ENCODE data around the gene GUCY1A1.

GUCY1A1 gene

DNA sequence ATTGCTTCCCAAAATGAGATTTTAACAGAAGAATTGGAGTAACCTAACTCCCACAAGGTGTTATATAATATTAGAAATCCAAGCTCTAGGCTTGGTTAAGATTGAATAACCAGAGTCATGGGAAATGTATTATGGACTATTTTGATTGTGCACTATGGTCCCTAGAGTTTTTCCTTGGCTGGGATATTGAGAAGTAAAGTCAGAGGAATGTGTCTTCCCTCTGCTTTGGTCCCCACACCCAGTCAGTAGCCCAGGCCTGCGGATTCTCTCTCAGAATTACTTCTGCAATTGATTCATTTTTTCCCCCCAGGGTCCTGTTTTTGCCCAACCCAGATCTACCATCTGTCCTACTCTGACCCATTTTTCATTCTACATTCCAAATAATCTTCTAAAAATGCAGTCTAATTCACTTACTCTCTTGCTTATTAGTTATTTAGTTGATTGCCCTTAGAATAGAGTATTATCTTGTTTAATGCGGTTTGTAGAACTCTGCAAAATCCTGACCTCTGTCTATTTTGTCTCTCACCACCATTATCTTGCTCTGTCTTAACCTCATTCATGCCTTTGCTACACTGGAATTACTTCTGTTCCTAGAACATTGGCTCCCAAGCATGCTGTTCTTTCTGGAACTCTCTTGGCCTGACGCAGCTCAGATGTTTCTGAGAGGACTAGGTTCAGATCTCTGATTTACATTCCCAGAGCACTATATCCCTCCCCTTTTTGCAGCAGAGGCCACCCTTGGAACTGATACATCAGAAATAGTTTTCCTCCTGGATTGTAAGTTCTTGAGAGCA is 23.6 kb downstream of the GUCY1A1 start:
- no peaks in the 10 kb centered on the region for H3K27me3 ChIP-seq (ENCODE audit: control insufficient read depth in 1 of 2, insufficient read depth in 2 of 2, low read length in 2 of 2)
- H3K4me1 ChIP-seq (ENCODE audit: control insufficient read depth in 1 of 2, insufficient read depth in 2 of 2, low read length in 2 of 2) = peaks cover 0 to 8% of the 10 kb centered on the region in 2 donors
- no peaks in the 10 kb centered on the region for H3K36me3 ChIP-seq (ENCODE audit: control insufficient read depth in 1 of 2, insufficient read depth in 2 of 2, low read length in 2 of 2)
- H3K4me3 ChIP-seq (ENCODE audit: low read depth in 1 of 2, low read length in 2 of 2) = no peak overlapping the region
- no peak overlapping the region for H3K9ac ChIP-seq (ENCODE audit: low read depth in 1 of 2, low read length in 2 of 2)
- no peak overlapping the region for H3K27ac ChIP-seq (ENCODE audit: low read depth, low read length)
- no peaks in the 10 kb centered on the region for H3K9me3 ChIP-seq (ENCODE audit: control insufficient read depth in 1 of 2, low read length in 2 of 2)

DNA sequence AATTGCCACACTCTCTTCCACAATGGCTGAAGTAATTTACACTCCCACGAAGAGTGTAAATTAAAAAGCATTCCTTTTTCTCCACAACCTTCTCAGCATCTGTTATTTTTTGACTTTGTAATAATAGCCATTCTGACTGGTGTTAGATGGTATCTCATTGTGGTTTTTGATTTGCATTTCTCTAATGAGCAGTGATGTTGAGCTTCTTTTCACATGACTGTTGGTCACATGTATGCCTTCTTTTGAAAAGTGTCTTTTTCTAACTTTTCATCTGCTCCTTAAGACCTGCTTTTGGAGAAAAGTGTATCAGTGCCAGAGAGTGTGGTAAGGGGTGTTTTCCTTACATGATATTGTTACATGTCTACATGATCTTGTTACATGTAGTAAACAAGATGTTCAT is 25.7 kb downstream of the GUCY1A1 start:
- peaks cover 0 to 8% of the 10 kb centered on the region in 2 donors for H3K4me1 ChIP-seq (ENCODE audit: control insufficient read depth in 1 of 2, insufficient read depth in 2 of 2, low read length in 2 of 2)

DNA sequence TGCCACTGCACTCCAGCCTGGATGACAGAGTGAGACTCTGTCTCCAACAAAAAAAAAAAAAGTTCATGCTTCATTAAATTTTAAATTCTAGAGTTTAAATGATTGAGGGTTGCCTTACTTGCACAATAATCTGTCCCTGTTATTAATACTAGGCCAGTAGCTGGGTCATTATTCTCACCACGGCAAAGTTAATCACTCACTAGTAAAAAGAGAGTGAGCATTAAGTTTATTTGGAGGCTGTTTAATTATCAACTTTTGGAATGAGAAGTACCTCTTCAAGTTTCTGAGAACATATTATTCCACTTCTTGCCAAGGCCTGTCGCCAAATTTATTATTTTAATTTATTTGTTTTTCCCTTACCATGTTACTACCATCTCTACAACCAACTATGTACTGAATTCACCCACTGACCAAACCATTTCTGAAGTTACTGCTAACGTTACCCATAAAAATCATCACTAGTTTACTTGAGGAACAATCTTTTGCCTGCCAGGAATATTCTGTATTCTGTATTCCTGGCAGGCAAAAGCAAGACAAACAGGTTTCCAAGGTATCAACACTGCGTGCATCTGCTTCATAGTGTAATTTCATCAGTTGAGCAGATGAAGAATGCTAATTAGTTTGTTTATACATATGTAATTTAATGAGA is 26.5 kb downstream of the GUCY1A1 start:
- Histone ChIP-seq H3K4me3 (ENCODE audit: low read depth in 1 of 2, low read length in 2 of 2) (no peak overlapping the region), H3K9ac (ENCODE audit: low read depth in 1 of 2, low read length in 2 of 2) (no peak overlapping the region), H3K27me3 (ENCODE audit: control insufficient read depth in 1 of 2, insufficient read depth in 2 of 2, low read length in 2 of 2) (no peaks in the 10 kb centered on the region), H3K4me1 (ENCODE audit: control insufficient read depth in 1 of 2, insufficient read depth in 2 of 2, low read length in 2 of 2) (peaks cover 0 to 8% of the 10 kb centered on the region in 2 donors), H3K36me3 (ENCODE audit: control insufficient read depth in 1 of 2, insufficient read depth in 2 of 2, low read length in 2 of 2) (no peaks in the 10 kb centered on the region), H3K27ac (ENCODE audit: low read depth, low read length) (no peak overlapping the region), H3K9me3 (ENCODE audit: control insufficient read depth in 1 of 2, low read length in 2 of 2) (no peaks in the 10 kb centered on the region)

More for the DNA sequence above, 25.7 kb downstream of the GUCY1A1 start:
- H3K9me3 ChIP-seq (ENCODE audit: control insufficient read depth in 1 of 2, low read length in 2 of 2) = no peaks in the 10 kb centered on the region
- no peaks in the 10 kb centered on the region for H3K36me3 ChIP-seq (ENCODE audit: control insufficient read depth in 1 of 2, insufficient read depth in 2 of 2, low read length in 2 of 2)
- no peak overlapping the region for H3K27ac ChIP-seq (ENCODE audit: low read depth, low read length)
- no peak overlapping the region for H3K9ac ChIP-seq (ENCODE audit: low read depth in 1 of 2, low read length in 2 of 2)
- H3K4me3 ChIP-seq (ENCODE audit: low read depth in 1 of 2, low read length in 2 of 2) = no peak overlapping the region
- no peaks in the 10 kb centered on the region for H3K27me3 ChIP-seq (ENCODE audit: control insufficient read depth in 1 of 2, insufficient read depth in 2 of 2, low read length in 2 of 2)

GRCh38 chr4:155694100-155694785 is 27.6 kb downstream of the GUCY1A1 start:
- Histone ChIP-seq H3K4me3 (ENCODE audit: low read depth in 1 of 2, low read length in 2 of 2) (no peak overlapping the region), H3K27me3 (ENCODE audit: control insufficient read depth in 1 of 2, insufficient read depth in 2 of 2, low read length in 2 of 2) (no peaks in the 10 kb centered on the region), H3K27ac (ENCODE audit: low read depth, low read length) (no peak overlapping the region), H3K36me3 (ENCODE audit: control insufficient read depth in 1 of 2, insufficient read depth in 2 of 2, low read length in 2 of 2) (no peaks in the 10 kb centered on the region), H3K4me1 (ENCODE audit: control insufficient read depth in 1 of 2, insufficient read depth in 2 of 2, low read length in 2 of 2) (peaks cover 0 to 8% of the 10 kb centered on the region in 2 donors), H3K9me3 (ENCODE audit: control insufficient read depth in 1 of 2, low read length in 2 of 2) (no peaks in the 10 kb centered on the region), H3K9ac (ENCODE audit: low read depth in 1 of 2, low read length in 2 of 2) (no peak overlapping the region)

DNA sequence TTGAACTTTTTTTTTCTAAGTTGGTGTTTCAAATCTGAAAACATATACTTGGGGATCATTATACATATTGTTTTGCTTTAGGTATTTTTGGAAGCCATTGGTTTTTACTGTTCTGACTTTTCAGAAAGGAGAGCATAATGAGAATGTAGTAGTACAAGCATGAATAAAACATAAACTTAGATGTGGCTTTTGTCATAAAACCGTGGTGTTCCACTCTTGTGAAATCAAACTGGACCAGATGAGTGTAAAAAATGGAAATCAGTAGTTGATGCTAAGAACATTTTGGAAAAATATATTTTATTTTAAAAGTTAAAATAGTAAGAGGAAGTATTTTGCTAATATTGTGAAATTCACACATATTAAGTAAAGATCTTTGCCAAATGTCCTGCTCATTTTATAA is 29.6 kb downstream of the GUCY1A1 start:
- peaks cover 0 to 8% of the 10 kb centered on the region in 2 donors for H3K4me1 ChIP-seq (ENCODE audit: control insufficient read depth in 1 of 2, insufficient read depth in 2 of 2, low read length in 2 of 2)
- H3K27ac ChIP-seq (ENCODE audit: low read depth, low read length) = no peak overlapping the region
- H3K4me3 ChIP-seq (ENCODE audit: low read depth in 1 of 2, low read length in 2 of 2) = no peak overlapping the region
- H3K9ac ChIP-seq (ENCODE audit: low read depth in 1 of 2, low read length in 2 of 2) = no peak overlapping the region
- H3K36me3 ChIP-seq (ENCODE audit: control insufficient read depth in 1 of 2, insufficient read depth in 2 of 2, low read length in 2 of 2) = no peaks in the 10 kb centered on the region
- H3K9me3 ChIP-seq (ENCODE audit: control insufficient read depth in 1 of 2, low read length in 2 of 2) = no peaks in the 10 kb centered on the region
- no peaks in the 10 kb centered on the region for H3K27me3 ChIP-seq (ENCODE audit: control insufficient read depth in 1 of 2, insufficient read depth in 2 of 2, low read length in 2 of 2)

DNA sequence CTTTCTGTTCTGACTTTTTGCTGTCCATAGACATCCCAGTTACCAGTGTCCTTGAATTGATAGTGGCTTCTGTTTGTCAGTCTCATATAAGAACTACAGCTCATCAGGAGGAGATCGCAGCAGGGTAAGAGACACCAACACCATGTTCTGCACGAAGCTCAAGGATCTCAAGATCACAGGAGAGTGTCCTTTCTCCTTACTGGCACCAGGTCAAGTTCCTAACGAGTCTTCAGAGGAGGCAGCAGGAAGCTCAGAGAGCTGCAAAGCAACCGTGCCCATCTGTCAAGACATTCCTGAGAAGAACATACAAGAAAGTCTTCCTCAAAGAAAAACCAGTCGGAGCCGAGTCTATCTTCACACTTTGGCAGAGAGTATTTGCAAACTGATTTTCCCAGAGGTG is 30.1 kb downstream of the GUCY1A1 start:
- Histone ChIP-seq H3K4me3 (ENCODE audit: low read depth in 1 of 2, low read length in 2 of 2) (no peak overlapping the region), H3K27ac (ENCODE audit: low read depth, low read length) (no peak overlapping the region), H3K4me1 (ENCODE audit: control insufficient read depth in 1 of 2, insufficient read depth in 2 of 2, low read length in 2 of 2) (peaks cover 0 to 8% of the 10 kb centered on the region in 2 donors), H3K27me3 (ENCODE audit: control insufficient read depth in 1 of 2, insufficient read depth in 2 of 2, low read length in 2 of 2) (no peaks in the 10 kb centered on the region), H3K9me3 (ENCODE audit: control insufficient read depth in 1 of 2, low read length in 2 of 2) (no peaks in the 10 kb centered on the region), H3K9ac (ENCODE audit: low read depth in 1 of 2, low read length in 2 of 2) (no peak overlapping the region), H3K36me3 (ENCODE audit: control insufficient read depth in 1 of 2, insufficient read depth in 2 of 2, low read length in 2 of 2) (no peaks in the 10 kb centered on the region)

DNA sequence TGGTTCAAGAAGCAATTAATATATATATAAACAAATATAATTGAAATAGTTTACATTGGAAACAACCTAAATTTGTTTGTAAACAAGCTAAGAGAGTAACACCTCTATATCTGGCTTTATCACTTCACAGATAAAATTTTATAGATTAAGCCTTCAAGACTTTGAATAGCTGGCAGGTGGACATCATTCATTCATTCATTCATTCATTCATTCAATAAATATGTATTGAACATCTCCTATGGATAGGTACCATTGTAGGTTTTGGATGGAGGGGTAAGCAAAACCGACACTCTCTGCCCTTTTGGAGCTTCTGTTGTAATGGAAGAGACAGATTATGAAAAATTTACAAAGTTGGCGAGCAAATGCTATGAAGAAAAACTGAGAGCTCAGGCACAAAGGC is 35.2 kb downstream of the GUCY1A1 start:
- Histone ChIP-seq H3K9ac (ENCODE audit: low read depth in 1 of 2, low read length in 2 of 2) (no peak overlapping the region), H3K36me3 (ENCODE audit: control insufficient read depth in 1 of 2, insufficient read depth in 2 of 2, low read length in 2 of 2) (no peaks in the 10 kb centered on the region), H3K27me3 (ENCODE audit: control insufficient read depth in 1 of 2, insufficient read depth in 2 of 2, low read length in 2 of 2) (no peaks in the 10 kb centered on the region), H3K9me3 (ENCODE audit: control insufficient read depth in 1 of 2, low read length in 2 of 2) (no peaks in the 10 kb centered on the region), H3K27ac (ENCODE audit: low read depth, low read length) (no peak overlapping the region), H3K4me3 (ENCODE audit: low read depth in 1 of 2, low read length in 2 of 2) (no peak overlapping the region), H3K4me1 (ENCODE audit: control insufficient read depth in 1 of 2, insufficient read depth in 2 of 2, low read length in 2 of 2) (peaks cover 15 to 21% of the 10 kb centered on the region in 2 donors)

DNA sequence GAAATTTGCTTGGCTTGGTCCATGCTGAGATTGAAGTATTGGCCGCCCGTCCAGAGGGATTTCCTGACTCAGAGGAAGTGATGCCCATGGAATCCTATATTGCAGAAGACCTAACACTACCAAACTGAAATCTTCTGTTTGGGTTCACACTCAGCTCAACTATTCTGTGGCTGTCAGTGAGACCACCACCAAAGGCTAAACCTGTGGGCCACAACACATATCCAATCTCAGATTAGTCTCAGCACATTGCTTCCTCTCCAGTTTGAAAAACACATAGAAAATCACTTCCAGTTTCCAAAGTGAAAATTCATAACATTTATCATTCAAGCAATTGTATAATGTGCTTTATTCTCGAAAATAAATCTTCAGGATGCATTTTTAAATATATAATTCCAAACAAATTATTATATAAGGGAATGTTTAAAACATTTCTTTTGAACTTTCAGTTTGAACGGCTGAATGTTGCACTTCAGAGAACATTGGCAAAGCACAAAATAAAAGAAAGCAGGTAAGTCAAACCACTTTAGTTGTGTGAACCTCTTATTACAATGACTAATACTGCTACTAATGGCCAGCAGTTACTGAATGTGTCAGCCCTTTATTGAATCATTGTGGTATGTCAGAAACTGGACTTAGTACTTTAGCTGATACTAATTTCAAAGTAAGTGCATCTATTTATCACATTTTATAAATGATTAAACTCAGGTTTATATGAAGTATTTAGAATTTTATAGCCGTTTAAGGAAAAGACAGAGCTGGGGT is 37.0 kb downstream of the GUCY1A1 start:
- Histone ChIP-seq H3K27me3 (ENCODE audit: control insufficient read depth in 1 of 2, insufficient read depth in 2 of 2, low read length in 2 of 2) (no peaks in the 10 kb centered on the region), H3K9me3 (ENCODE audit: control insufficient read depth in 1 of 2, low read length in 2 of 2) (no peaks in the 10 kb centered on the region), H3K9ac (ENCODE audit: low read depth in 1 of 2, low read length in 2 of 2) (peak overlapping the region in 1 of 2 donors; percentile 25), H3K36me3 (ENCODE audit: control insufficient read depth in 1 of 2, insufficient read depth in 2 of 2, low read length in 2 of 2) (no peaks in the 10 kb centered on the region), H3K4me1 (ENCODE audit: control insufficient read depth in 1 of 2, insufficient read depth in 2 of 2, low read length in 2 of 2) (peaks cover 15 to 21% of the 10 kb centered on the region in 2 donors), H3K4me3 (ENCODE audit: low read depth in 1 of 2, low read length in 2 of 2) (peak overlapping the region in 1 of 2 donors; percentile 30), H3K27ac (ENCODE audit: low read depth, low read length) (no peak overlapping the region)

GRCh38 chr4:155704841-155705404 is 38.3 kb downstream of the GUCY1A1 start:
- H3K4me1 ChIP-seq (ENCODE audit: control insufficient read depth in 1 of 2, insufficient read depth in 2 of 2, low read length in 2 of 2) = peaks cover 15 to 21% of the 10 kb centered on the region in 2 donors
- H3K9me3 ChIP-seq (ENCODE audit: control insufficient read depth in 1 of 2, low read length in 2 of 2) = no peaks in the 10 kb centered on the region
- no peak overlapping the region for H3K9ac ChIP-seq (ENCODE audit: low read depth in 1 of 2, low read length in 2 of 2)
- H3K27ac ChIP-seq (ENCODE audit: low read depth, low read length) = no peak overlapping the region
- H3K4me3 ChIP-seq (ENCODE audit: low read depth in 1 of 2, low read length in 2 of 2) = no peak overlapping the region
- no peaks in the 10 kb centered on the region for H3K27me3 ChIP-seq (ENCODE audit: control insufficient read depth in 1 of 2, insufficient read depth in 2 of 2, low read length in 2 of 2)
- H3K36me3 ChIP-seq (ENCODE audit: control insufficient read depth in 1 of 2, insufficient read depth in 2 of 2, low read length in 2 of 2) = no peaks in the 10 kb centered on the region
